ENCODE data around the gene LEAP2. TPM values are rescaled to one million over a fixed set of nuclear protein-coding genes. Genes with fewer than 3 reads are reported as not detected.
A peak's percentile ranks its signal among the peaks of the same experiment; 100 is the strongest.

The LEAP2 gene
- 0.29 and 0.84 TPM in 2 replicates for total RNA-seq (2014; rRNA removed; shearing (Covaris generic))

- DNase-seq (ENCODE audit: low read depth): no peak
Observed at GRCh38 chr5:132873119-132873929, at the start of gene LEAP2. Gene LEAP2 (plus strand): TSS chr5:132873668. CDS start chr5:132873695, 27 bp downstream.

GRCh38 chr5:132824426-132824825, 49.0 kb upstream of the LEAP2 start:
- DNase-seq (ENCODE audit: low read depth): no peak

- DNase-seq (ENCODE audit: low read depth): no peak
Observed at GRCh38 chr5:132825033-132825833, 48.2 kb upstream of the LEAP2 start.

GRCh38 chr5:132825834-132826391, 47.6 kb upstream of the LEAP2 start:
- no peak for DNase-seq (ENCODE audit: low read depth)

- DNase-seq (ENCODE audit: low read depth): no peak
Observed at GRCh38 chr5:132826424-132827082, 46.9 kb upstream of the LEAP2 start.

GRCh38 chr5:132827943-132828673, 45.4 kb upstream of the LEAP2 start:
- DNase-seq (ENCODE audit: low read depth): no peak

- no peak for DNase-seq (ENCODE audit: low read depth)
Observed at GRCh38 chr5:132828846-132829494, 44.5 kb upstream of the LEAP2 start.

GRCh38 chr5:132829742-132830435, 43.6 kb upstream of the LEAP2 start:
- DNase-seq (ENCODE audit: low read depth): peak; percentile 65

GRCh38 chr5:132830436-132831094, 42.9 kb upstream of the LEAP2 start, which contains the start of gene SHROOM1:
Gene SHROOM1 (minus strand): TSS chr5:132830647. CDS start chr5:132826140, 4,507 bp downstream.
- DNase-seq (ENCODE audit: low read depth): peak; percentile 67

- DNase-seq (ENCODE audit: low read depth): no peak
Observed at GRCh38 chr5:132831095-132831860, 42.2 kb upstream of the LEAP2 start.

- no peak for DNase-seq (ENCODE audit: low read depth)
Observed at GRCh38 chr5:132832612-132833011, 40.9 kb upstream of the LEAP2 start.

- no peak for DNase-seq (ENCODE audit: low read depth)
Observed at GRCh38 chr5:132834057-132834456, 39.4 kb upstream of the LEAP2 start.

- DNase-seq (ENCODE audit: low read depth): no peak
Observed at GRCh38 chr5:132836852-132837251, 36.6 kb upstream of the LEAP2 start.

- peak; percentile 7 for DNase-seq (ENCODE audit: low read depth)
Observed at GRCh38 chr5:132837868-132838267, 35.6 kb upstream of the LEAP2 start.

GRCh38 chr5:132838516-132839282, 34.8 kb upstream of the LEAP2 start:
- no peak for DNase-seq (ENCODE audit: low read depth)

GRCh38 chr5:132839426-132840301, 33.8 kb upstream of the LEAP2 start:
- peak; percentile 53 for DNase-seq (ENCODE audit: low read depth)

GRCh38 chr5:132840313-132840712, 33.2 kb upstream of the LEAP2 start:
- DNase-seq (ENCODE audit: low read depth): no peak

Measured in RPMI7951 (cell line).